Upper lobe of right lung (tissue), 1 donor: ENCODE measurements around the gene ISYNA1. TPM values are rescaled to one million over a fixed set of nuclear protein-coding genes. Genes with fewer than 3 reads are reported as not detected.

Experiments
- ATAC-seq: fragments of 200-7000 bp; cut with Tn5 transposase; one replicate; pipeline ENCODE4 v1.9.1; 2020; ENCODE audit warnings: mild to moderate bottlenecking, moderate library complexity
- DNase-seq: peaks from one replicate; pipeline ENCODE4 v3.0.0-alpha.2; 2020
- H3K27ac ChIP-seq: fragments of 200-600 bp; one replicate; pipeline ENCODE4 v1.8.0; 2022
- H3K27me3 ChIP-seq: fragments of 200-600 bp; one replicate; pipeline ENCODE4 v1.8.0; 2022; ENCODE audit warnings: mild to moderate bottlenecking
- H3K36me3 ChIP-seq: fragments of 200-600 bp; one replicate; pipeline ENCODE4 v1.8.0; 2022
- H3K4me1 ChIP-seq: fragments of 200-600 bp; one replicate; pipeline ENCODE4 v1.8.0; 2022
- H3K4me3 ChIP-seq: fragments of 200-600 bp; one replicate; pipeline ENCODE4 v1.8.0; 2022; ENCODE audit warnings: mild to moderate bottlenecking
- H3K9me3 ChIP-seq: fragments of 200-600 bp; one replicate; pipeline ENCODE4 v1.8.0; 2022
- CTCF ChIP-seq: fragments of 200-600 bp; IDR thresholded peaks from one replicate; pipeline ENCODE4 v1.8.0; 2022; ENCODE audit warnings: antibody characterized with exemption
- intact Hi-C: fragments of 100-400 bp; cut with DNase I; formaldehyde crosslinking; loops from one replicate; pipeline ENCODE4 v1.11.0; 2022
- total RNA-seq: library from RNA; stranded (reverse); fragmentation: NEBNext Ultra II Directional; extraction: Animal tissue kit (Norgen Biotek cat#: 25700); gene quantifications from one replicate; pipeline ENCODE4 v1.2.1, GENCODE V29; 2021
- donor health status: DM: no; HTN: yes; CAD: no; lungs with severe emphysema.

The ISYNA1 gene
- total RNA-seq, 1 donor from 2014 or later = 34.6 TPM

GRCh38 chr19:18401580-18402112, 36.3 kb downstream of the ISYNA1 start:
- no peak overlapping the region for H3K4me3 ChIP-seq
- peak; percentile 30 for TF ChIP-seq CTCF
- peak; percentile 89 for ATAC-seq
- H3K9me3 ChIP-seq = no peaks in the 10 kb centered on the region
- peaks cover 12% of the 10 kb centered on the region for H3K27me3 ChIP-seq
- intact Hi-C loops = no loop called here
- no peak for DNase-seq
- H3K27ac ChIP-seq = no peak overlapping the region
- H3K36me3 ChIP-seq = no peaks in the 10 kb centered on the region
- peaks cover 16% of the 10 kb centered on the region for H3K4me1 ChIP-seq

- H3K36me3 ChIP-seq = no peaks in the 10 kb centered on the region
- ATAC-seq (peak; percentile 38), DNase-seq (no peak)
- H3K4me1 ChIP-seq = peaks cover 16% of the 10 kb centered on the region
- intact Hi-C loops = no loop called here
- no peak overlapping the region for H3K4me3 ChIP-seq
- H3K9me3 ChIP-seq = no peaks in the 10 kb centered on the region
- peaks cover 12% of the 10 kb centered on the region for H3K27me3 ChIP-seq
- H3K27ac ChIP-seq = no peak overlapping the region
- TF ChIP-seq CTCF = no peak
Observed at GRCh38 chr19:18399008-18399407, 38.9 kb downstream of the ISYNA1 start.

GRCh38 chr19:18397242-18398202, 40.4 kb downstream of the ISYNA1 start, which contains the start of gene LRRC25:
LRRC25 (minus strand) TSS chr19:18397622; CDS start chr19:18396963, 659 bp downstream.
- peak within 1 kb of the TSS; percentile 36 for H3K27ac ChIP-seq
- intact Hi-C loops = no loop called here
- H3K4me3 ChIP-seq = peak within 1 kb of the TSS; percentile 43

GRCh38 chr19:18396471-18397241, 41.3 kb downstream of the ISYNA1 start:
- ATAC-seq (no peak), DNase-seq (no peak)
- no peaks in the 10 kb centered on the region for H3K9me3 ChIP-seq
- no peaks in the 10 kb centered on the region for H3K36me3 ChIP-seq
- H3K4me3 ChIP-seq = peak overlapping the region; percentile 43
- H3K27me3 ChIP-seq = peaks cover 12% of the 10 kb centered on the region
- no peak for TF ChIP-seq CTCF
- H3K27ac ChIP-seq = no peak overlapping the region
- H3K4me1 ChIP-seq = peaks cover 16% of the 10 kb centered on the region
- intact Hi-C loops = no loop called here

More at GRCh38 chr19:18397242-18398202, 40.4 kb downstream of the ISYNA1 start, which contains the start of gene LRRC25:
- peaks cover 12% of the 10 kb centered on the region for H3K27me3 ChIP-seq
- peaks cover 16% of the 10 kb centered on the region for H3K4me1 ChIP-seq
- TF ChIP-seq CTCF = no peak
- DNase-seq (peak; percentile 78), ATAC-seq (peak; percentile 86)
- no peaks in the 10 kb centered on the region for H3K9me3 ChIP-seq
- H3K36me3 ChIP-seq = no peaks in the 10 kb centered on the region

GRCh38 chr19:18393836-18394235, 44.1 kb downstream of the ISYNA1 start:
- peak overlapping the region; percentile 32 for H3K4me3 ChIP-seq
- no peaks in the 10 kb centered on the region for H3K9me3 ChIP-seq
- no peak for TF ChIP-seq CTCF
- peaks cover 10% of the 10 kb centered on the region for H3K4me1 ChIP-seq
- ATAC-seq = peak; percentile 53
- H3K27me3 ChIP-seq = peaks cover 12% of the 10 kb centered on the region
- intact Hi-C loops = loop anchor here (5.0 kb wide), 1 partner anchor 42 kb away; no protein-coding TSS in a partner anchor
- no peak for DNase-seq
- no peak overlapping the region for H3K27ac ChIP-seq
- peaks cover 11% of the 10 kb centered on the region for H3K36me3 ChIP-seq
